8988T (cell line): Measurements from ENCODE around the gene PSENEN.

ENCODE experiments used
- DNase-seq: peaks from one replicate; pipeline ENCODE4 v3.0.0; 2011

PSENEN gene, protein sequence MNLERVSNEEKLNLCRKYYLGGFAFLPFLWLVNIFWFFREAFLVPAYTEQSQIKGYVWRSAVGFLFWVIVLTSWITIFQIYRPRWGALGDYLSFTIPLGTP

DNA sequence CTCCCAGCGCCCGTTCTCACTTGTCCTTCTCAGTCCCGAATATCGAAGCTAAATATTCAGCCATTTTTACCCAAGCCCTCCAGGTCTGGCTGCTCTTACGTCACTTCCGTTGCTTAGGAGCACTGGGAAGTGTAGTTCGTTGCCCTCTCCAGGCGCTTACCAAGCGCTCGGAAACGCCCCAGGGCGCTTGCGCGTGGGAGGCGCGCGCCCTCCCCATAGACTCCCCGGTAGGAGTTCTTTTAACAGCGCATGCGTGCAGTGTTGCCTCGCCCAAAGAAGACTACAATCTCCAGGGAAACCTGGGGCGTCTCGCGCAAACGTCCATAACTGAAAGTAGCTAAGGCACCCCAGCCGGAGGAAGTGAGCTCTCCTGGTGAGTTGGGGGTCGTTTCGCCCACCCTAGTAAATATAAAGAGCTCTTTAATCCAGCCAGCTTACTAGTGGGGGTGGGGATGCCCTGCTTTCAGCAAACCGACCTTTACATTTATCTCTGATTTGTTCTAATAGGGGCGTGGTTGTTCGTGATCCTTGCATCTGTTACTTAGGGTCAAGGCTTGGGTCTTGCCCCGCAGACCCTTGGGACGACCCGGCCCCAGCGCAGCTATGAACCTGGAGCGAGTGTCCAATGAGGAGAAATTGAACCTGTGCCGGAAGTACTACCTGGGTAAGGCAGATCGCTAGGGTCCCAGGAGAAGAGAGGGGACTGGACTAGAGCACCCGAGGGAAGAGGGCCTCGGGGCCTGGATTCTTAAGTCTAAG, at the start of gene PSENEN, which contains the start of gene U2AF1L4:
TSS of gene PSENEN (plus strand) at position 324 of the 759 bp plus-strand sequence. CDS start at position 604, 280 bp downstream.
TSS of gene U2AF1L4 (minus strand) at position 91 of the 759 bp plus-strand sequence. CDS start at position 64, 27 bp downstream.
- DNase-seq, result peak; percentile 94

DNA sequence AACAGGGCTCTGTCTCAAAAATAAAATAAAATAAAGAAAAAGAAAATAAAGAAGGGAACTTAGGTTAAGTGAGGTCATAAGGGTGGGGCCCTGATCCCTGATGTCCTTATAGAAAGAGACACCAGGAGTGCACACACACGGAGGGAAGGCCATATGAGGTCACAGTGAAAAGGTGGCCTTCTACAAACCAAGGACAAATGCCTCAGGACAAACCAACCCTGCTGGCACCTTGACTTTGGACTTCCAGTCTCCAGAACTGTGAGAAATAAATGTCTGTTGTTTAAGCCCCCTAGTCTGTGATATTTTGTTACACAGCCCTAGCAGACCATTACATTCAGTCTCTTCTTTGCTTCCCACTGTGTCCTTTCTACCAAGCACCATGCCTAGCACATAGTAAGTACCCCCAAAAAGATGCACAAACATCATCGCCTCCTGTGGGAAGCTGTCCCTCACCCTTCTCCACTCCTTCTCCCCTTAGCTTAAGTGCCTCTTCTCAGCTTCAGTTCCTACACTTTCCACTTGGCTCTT, 49.5 kb upstream of the PSENEN start:
- DNase-seq, result no peak

DNA sequence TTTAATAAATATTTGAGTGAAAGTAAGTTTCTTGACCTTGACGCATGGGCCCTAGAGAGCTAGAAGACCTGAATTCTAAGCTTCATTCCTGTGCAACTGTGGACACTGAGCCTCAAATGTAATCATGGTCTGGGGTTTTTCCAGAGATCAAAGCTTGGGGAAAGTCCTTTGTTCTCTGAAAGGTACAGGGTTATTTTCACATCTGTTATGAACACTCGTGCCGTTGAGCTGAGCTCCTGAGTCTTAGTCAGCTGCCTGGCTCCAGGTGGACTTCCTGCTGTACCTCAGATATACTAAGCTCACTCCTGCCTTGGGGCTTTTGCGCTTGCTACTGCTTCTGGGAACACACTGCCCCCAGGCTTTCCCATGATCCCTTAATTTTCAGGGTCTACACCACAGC, 48.6 kb upstream of the PSENEN start:
- no peak for DNase-seq

DNA sequence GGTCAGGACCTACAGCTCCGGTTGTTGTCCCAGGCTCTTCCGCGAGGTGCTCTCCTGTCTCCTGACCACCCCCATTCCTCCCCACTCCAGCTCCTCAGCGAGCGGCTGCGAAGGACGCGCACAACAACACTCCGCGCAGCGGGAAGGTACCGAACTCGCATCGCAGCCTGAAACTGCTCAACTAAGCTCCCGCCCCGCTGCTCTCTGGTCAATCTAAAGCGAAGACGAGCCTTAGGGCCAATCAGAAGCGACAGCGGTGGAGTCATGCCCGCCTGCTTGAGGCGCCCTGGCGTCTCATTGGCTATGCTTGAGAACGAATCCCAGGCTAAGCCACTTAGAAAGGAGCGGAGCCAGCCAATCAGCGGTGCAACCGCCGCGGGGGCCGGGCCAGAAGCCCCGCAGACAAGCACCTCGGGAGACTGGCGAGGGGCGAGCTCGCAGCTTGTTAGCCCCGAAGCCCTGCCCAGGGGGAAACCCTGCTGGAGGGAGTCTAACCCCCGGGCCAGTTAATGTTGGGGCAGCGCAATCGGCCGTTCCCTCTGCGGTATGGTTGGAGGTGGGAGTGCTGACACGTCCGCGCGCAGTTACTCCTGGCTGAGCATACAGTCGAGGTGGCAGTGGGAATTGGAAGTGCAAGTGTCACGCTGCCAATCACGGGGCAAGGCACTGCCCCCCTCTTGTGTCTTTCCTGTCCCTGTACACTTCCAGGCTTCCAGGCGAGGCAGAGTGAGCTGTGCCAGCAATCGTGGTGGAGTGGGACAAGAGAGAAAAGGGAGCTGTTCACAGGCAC, 43.0 kb upstream of the PSENEN start:
- DNase-seq, result peak; percentile 94

DNA sequence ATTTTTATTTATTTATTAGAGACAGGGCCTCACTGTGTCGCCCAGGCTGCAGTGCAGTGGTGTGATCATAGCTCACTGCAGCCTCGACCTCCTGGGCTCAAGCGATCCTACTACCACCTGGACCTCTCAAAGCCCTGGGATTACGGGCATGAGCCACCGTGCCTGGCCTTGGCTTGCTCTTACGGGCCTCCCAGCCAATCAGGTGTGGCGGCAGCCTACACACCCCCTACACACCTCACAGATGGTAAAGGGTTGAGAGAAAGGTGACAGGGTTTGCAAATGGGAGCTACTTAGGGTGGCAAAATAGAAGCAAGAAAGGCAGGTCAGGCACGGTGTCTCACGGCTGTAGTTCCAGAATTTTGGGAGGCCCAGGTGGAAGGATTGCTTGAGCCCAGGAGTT, 42.1 kb upstream of the PSENEN start:
- no peak for DNase-seq

DNA sequence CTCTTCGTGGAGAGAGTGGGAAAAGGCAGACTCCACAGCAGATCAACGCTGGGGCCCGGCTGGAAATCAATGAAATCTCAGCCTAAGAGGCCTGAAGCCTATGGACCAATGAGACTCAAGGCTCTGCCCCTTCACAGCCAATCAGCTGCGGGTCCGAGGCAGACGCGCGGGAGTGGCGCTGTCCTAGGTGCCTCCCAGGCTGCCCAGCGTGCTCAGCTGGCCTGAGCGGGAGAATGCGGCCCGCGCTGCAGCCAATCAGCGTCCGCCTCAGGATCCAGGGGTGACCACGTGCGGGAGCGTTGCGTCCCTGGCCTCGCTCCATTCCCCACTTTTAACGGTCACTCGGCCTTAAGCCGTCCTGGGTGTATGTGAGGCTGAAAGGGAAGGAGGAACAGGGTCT, 41.2 kb upstream of the PSENEN start, which contains the start of gene ZBTB32:
TSS of gene ZBTB32 (plus strand) at position 341 of the 400 bp plus-strand sequence. CDS start 10,069 bp downstream, outside the sequence.
- DNase-seq, result no peak

DNA sequence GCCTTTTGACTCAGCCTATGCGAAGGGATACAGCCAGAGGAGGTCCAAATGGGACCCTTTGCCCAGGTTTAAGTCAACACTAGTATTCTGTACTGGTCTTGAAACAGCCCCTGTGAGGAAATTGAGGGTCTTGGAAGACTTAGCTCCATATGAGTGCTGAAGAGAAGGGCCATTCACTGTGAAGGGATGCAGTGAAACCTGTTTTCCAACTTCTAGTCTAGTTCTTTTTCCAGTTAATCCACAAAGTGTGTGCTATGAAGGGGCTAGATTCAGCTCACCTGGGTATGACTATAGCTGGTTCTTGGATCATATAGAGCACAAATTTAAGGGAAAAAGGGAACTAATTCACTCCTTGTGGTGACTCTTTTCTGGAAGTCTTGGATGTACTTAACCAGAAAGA, 37.1 kb upstream of the PSENEN start:
- DNase-seq, result no peak

DNA sequence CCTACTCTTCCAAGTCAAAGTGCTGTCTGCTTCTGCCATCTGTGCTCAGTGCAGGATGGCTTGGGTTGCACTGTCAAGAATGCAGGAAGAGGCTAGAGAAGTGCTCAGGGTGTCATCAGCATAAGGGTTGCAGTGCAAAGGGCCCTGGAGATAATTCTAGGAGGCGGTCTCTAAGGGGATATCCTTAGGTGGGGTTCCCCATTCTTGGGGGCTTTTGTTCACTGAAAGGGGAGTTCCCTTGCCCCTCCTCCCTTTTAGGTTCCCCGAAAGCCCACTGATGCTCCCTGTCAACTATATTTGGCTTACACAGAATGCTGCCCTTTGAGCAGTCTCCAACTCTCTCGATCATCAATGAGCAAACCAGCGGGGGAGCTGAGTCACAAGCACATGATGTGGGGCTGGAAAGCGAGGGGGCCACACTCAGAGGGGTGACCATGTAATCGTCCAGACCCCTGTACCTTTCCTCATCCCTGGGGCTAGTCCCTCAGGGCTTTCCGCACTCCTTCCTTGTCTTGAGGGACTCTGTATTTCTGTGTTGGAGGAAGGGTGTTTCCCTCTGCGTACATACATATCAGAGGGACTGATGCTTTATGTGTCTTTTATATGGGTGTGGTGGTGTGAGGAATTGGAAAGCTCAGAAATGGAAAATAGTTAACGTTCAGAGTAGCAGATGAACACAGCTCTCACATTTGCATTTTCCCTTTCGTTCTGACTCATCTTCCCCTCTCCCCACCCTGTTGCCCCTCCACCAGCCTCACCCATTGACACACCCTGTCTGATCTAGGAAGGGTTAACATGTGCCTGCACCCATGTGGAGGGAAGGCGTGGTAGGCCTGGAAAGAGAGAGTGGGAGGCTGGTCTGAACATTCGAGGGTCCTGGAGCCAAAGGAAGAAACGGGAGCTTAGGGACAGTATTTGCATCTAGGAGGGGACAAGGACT, 34.4 kb upstream of the PSENEN start:
- no peak for DNase-seq

DNA sequence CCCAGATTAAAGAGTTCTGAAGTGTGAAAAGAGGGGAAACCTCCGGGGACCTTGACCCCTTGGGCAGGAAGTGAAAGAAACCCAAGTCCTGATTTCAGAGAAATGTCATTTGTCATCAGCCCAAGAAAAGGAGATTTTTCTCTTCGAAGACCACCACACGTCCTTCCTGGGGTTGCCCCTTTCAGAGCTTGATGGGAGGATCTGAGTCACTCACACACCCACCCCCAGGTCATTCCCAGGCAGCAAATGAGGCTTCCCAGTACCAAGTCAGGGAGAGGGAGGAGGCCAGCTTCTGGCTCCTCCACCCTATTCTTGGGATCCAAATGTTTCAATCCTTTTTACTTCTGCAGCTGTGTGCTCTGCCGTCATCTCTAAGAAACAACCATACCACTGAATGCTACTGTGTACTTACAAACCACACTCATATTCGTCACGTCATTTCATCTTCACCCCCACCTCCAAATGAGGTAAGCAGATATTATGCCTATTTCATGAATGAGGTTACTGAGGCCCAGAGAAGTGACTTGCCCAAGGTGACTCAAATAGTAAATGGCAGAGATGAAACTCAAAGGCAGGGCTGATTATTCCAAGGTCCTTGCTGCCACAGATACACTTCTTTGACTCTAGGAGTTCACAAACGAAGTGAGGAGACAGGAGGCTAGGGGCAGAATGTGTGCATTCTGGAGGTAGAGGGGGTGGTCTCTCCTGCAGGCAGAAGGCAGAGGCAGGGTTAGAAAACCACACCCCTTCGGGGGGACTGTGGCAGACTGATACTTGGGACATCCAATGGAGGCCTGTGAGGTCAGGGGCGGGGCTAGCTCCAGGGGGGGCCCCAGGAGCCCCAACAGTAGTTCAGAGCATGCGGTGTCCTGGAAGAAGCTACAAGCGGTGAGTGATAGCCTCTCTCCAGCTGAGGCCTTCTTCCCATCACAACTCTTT, 32.6 kb upstream of the PSENEN start:
- DNase-seq, result no peak

DNA sequence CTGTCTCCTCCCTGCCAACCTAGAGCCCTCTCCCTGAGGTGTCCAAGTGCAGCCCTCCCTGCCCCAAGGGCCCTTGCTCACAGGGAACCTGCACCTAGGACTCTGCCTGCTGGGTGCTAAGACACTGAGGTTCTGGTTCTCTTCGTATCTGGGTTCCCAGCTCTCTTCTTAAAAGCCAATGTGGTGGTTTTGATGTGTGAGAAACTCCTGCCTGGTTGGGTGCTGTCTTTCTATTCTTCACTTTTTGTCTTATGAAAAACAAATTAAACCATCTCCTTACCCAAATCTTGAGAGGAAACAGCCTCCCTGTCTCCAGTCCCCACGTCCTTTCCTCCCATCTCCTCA, 32.0 kb upstream of the PSENEN start:
- no peak for DNase-seq

DNA sequence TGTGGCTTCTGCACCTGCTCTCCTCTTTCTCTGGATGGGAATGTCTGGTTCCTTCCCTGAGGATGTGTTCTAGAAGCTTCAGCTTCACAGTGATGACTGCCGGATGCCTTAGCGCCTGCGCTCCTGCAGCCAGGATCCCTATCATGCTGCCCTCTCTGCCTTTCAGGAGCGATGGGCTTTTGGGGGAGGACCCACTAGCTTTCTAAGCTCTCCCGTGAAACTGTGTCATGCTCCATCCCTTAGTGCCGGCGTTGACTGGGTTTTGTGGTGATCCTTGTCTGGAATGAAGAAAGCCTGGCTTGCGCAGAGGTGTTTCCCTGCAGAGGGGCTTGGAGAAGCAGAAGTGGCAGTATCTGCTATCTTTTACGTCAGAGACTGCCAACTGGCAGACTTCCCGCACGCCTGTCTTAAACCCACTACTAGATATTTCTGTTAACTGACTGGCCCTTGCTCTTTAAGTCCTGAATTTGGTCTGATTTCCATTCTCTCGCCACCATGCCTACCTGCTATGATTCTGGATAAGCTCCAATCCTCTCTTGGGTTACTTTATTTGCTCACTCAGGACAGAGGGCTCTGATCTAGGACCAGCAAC, 31.5 kb upstream of the PSENEN start:
- no peak for DNase-seq

DNA sequence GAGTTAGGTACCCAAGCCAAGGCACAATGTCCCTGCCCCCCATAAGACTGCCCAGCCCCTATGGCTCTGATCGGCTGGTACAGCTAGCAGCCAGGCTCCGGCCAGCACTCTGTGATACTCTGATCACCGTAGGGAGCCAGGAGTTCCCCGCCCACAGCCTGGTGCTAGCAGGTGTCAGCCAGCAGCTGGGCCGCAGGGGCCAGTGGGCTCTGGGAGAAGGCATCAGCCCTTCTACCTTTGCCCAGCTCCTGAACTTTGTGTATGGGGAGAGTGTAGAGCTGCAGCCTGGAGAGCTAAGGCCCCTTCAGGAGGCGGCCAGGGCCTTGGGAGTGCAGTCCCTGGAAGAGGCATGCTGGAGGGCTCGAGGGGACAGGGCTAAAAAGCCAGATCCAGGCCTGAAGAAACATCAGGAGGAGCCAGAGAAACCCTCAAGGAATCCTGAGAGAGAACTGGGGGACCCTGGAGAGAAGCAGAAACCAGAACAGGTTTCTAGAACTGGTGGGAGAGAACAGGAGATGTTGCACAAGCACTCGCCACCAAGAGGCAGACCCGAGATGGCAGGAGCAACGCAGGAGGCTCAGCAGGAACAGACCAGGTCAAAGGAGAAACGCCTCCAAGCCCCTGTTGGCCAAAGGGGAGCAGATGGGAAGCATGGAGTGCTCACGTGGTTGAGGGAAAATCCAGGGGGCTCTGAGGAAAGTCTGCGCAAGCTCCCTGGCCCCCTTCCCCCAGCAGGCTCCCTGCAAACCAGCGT, 30.7 kb upstream of the PSENEN start:
- no peak for DNase-seq

DNA sequence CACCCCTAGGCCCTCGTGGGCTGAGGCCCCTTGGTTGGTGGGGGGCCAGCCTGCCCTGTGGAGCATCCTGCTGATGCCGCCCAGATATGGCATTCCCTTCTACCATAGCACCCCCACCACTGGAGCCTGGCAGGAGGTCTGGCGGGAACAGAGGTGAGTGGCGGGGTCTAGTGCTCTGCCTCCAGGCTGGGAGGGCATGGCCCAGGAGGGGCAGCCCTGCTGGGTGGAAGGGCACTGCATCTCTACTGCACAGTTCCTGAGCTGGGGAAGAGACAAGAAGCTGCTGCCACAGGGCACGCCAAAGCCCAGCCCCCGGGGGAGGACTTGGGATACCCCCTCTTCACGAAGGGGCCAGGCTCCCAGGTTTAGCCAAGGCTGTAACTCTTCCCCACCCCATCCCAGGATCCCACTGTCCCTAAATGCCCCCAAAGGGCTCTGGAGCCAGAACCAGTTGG, 30.1 kb upstream of the PSENEN start:
- no peak for DNase-seq

DNA sequence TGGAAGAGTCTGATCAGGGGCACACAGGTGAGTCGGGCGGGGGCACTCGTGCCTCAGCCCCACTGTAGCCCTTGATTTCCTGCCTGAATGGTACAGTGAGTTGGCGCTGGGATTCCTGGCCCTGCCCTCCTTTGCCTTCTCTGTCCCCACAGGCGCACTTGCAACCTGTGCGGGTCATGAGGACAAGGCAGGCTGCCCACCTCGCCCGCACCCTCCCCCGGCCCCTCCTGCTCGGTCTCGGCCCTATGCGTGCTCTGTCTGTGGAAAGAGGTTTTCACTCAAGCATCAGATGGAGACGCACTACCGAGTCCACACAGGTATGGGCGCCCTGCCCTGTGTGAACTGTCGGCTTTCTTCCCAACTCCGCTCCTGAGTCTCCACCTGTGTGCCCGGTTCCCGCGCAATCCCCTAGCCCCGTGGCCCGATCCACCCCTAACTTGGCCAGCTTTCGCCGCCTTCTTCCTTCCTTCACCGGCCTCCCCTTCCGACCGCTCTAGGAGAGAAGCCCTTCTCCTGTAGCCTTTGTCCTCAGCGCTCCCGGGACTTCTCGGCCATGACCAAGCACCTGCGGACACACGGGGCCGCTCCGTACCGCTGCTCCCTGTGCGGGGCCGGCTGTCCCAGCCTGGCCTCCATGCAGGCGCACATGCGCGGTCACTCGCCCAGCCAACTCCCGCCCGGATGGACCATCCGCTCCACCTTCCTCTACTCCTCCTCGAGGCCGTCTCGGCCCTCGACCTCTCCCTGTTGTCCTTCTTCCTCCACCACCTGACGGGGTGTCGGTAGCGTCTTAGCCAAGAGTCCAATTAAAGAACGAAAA, 29.3 kb upstream of the PSENEN start:
- peak; percentile 84 for DNase-seq

DNA sequence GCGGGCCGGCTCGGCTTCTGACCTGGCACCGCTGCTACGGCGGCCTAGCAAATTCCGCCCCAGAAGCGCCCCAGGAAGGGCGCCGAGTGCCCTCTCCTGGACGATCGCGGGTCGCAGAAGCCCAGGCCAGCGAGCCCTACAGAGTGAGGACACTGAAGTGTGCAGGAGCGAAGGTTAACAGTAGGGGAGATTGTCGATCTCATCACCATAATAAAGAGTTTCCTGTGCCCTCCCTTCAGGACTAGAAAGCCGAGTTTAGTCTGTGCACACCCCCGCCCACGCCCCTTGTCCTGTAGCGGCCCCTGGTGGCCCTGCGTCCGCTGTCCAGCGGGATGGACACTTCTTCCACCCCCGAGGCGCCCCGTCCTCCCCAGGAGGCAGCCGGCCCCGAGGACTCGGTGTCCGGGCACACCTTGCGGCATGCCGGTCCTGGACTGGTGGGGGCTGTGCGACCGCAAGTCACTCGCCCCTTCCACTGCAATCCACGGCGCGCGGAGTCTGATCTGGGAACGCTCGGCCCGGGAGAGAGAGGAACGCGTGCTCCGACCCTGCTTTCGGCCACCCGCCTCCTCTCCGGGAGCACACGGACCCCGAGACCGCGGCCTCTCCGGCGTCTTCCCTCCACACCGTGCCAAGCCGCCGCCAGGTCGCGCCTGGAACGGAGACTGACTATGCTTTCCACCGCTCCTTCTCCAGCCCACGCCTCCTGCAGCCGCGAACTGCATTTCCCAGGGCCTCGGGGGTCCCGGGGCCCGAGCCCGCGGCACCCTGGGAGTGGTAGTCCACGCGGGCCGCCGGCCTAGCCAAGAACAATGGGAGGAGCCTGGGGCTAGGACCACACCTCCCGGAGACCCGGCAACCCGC, 28.4 kb upstream of the PSENEN start:
- peak; percentile 95 for DNase-seq

DNA sequence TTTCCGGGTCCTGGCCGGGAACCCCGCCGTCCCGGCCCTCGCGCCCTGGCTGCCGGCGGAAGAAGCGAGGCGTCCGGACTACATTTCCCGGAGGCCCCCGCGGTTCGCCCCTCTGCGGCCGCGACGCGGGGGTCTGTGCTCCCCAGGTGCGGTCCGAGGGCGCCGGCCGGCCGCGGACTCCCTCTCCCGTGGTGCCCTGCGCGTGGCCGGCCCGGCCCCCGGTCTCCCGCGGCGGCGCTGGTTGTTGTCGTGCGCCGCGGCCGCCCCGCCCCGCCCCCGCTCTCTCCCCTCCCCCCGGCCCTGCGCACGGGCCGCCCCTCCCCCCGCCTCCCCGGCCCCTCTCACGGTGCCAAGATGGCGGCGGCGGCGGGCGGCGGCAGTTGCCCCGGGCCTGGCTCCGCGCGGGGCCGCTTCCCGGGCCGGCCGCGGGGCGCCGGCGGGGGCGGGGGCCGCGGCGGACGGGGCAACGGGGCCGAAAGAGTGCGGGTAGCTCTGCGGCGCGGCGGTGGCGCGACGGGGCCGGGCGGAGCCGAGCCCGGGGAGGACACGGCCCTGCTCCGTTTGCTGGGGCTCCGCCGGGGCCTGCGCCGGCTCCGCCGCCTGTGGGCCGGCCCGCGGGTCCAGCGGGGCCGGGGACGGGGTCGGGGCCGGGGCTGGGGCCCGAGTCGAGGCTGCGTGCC, 27.6 kb upstream of the PSENEN start, which contains the start of gene KMT2B:
TSS of gene KMT2B (plus strand) at position 339 of the 680 bp plus-strand sequence. CDS start at position 355, 16 bp downstream.
- DNase-seq, result peak; percentile 100

DNA sequence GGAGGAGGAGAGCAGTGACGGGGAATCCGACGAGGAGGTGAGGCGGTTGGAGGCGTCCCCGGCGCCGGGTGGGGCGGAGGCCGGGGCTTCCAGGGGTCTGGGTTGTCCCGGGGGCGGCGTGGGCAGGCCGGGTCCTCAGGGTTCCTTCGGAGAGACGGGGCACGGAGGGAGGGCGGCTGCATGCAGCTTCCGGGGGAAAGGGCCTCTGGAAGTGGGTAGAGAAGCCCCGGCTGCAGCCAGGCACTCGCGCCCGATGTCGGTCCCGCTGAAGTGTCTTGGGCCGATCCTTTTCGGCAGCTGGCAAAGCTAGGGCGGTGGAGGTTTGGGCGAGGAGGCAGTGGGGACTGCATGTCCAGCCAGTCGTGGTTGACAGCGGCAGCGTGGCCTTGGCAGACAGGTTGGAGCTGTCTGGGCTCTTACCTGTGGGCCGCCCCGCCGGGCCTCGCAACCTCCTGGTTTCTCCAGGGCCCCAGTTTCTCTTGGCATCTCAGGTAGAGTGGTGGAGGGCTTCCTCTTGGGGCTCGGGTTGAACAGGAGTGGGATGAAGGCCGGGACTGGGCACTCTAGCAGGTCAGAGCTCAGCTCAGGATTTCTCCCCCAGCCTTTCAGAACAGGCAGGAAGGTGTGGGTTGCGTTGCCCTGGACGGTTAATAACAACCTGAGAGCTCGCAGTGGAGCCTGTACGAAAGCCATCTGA, 27.0 kb upstream of the PSENEN start:
- DNase-seq, result peak; percentile 76
